PC-3 (cell line): Measurements from ENCODE around the gene KIF6. TPM values are rescaled to one million over a fixed set of nuclear protein-coding genes. Genes with fewer than 3 reads are reported as not detected.

Source experiments
- ATAC-seq: fragments of 200-7000 bp; cut with Tn5 transposase; 2 replicates; pipeline ENCODE4 v1.9.1; 2020; ENCODE audit warnings: mild to moderate bottlenecking, moderate library complexity
- BruUV-seq: library from RNA; stranded (reverse); fragments of 400-500 nt; replicated peaks from 2 replicates; lab custom pipeline; 2021; lab: Mats Ljungman, UMichigan
- CTCF ChIA-PET: fragments of 300-600 bp; sonication (Branson Sonifier 250); formaldehyde crosslinking; loops from one replicate; lab custom pipeline; 2022; ENCODE audit warnings: antibody characterized with exemption; lab: Charles Lee
- POLR2A ChIA-PET: fragments of 300-600 bp; sonication (Branson Sonifier 250); formaldehyde crosslinking; loops from one replicate; lab custom pipeline; 2022; ENCODE audit warnings: antibody characterized with exemption; ENCODE audit not compliant: unreplicated experiment; lab: Charles Lee
- DNase-seq: peaks from one replicate; pipeline ENCODE4 v3.0.0-alpha.2; 2015
- H2AFZ ChIP-seq: fragments of 300-600 bp; sonication (generic); 2 replicates; pipeline ENCODE4 v1.6.0; 2016; ENCODE audit warnings: antibody characterized with exemption, low read length
- H3F3A ChIP-seq: fragments of 300-600 bp; sonication (generic); one replicate; pipeline ENCODE4 v1.6.0; 2017; ENCODE audit warnings: antibody characterized with exemption, low read length, control low read depth, mild to moderate bottlenecking; ENCODE audit not compliant: unreplicated experiment
- H3K27ac ChIP-seq: fragments of 300-600 bp; sonication (generic); 2 replicates; pipeline ENCODE4 v1.5.1; 2016; ENCODE audit warnings: mild to moderate bottlenecking, low read length
- H3K27me3 ChIP-seq: fragments of 300-600 bp; sonication (generic); 2 replicates; pipeline ENCODE4 v1.6.1; 2016; ENCODE audit warnings: low read length, mixed read lengths
- H3K36me3 ChIP-seq: fragments of 300-600 bp; sonication (generic); 2 replicates; pipeline ENCODE4 v1.6.1; 2016; ENCODE audit warnings: low read depth, mixed run types, low read length, mixed read lengths
- H3K4me1 ChIP-seq: fragments of 300-600 bp; sonication (generic); 2 replicates; pipeline ENCODE4 v1.5.1; 2016; ENCODE audit warnings: low read length; ENCODE audit not compliant: insufficient read depth
- H3K4me2 ChIP-seq: fragments of 300-600 bp; sonication (generic); 2 replicates; pipeline ENCODE4 v1.6.0; 2016; ENCODE audit warnings: low read length
- H3K4me3 ChIP-seq: fragments of 300-600 bp; sonication (generic); 2 replicates; pipeline ENCODE4 v1.5.1; 2016; ENCODE audit warnings: mild to moderate bottlenecking, low read length, mixed read lengths
- H3K79me2 ChIP-seq: fragments of 300-600 bp; sonication (generic); 2 replicates; pipeline ENCODE4 v1.6.1; 2017; ENCODE audit warnings: low read length, mixed read lengths
- H3K9ac ChIP-seq: fragments of 300-600 bp; sonication (generic); 2 replicates; pipeline ENCODE4 v1.6.0; 2016; ENCODE audit warnings: mild to moderate bottlenecking, low read length
- H3K9me2 ChIP-seq: fragments of 300-600 bp; sonication (generic); replicated peaks from 2 replicates; pipeline ENCODE4 v1.6.1; 2016; ENCODE audit warnings: mixed run types, low read length, mixed read lengths
- H3K9me3 ChIP-seq: fragments of 300-600 bp; sonication (generic); 2 replicates; pipeline ENCODE4 v1.6.1; 2016; ENCODE audit warnings: low read length, mixed read lengths
- H4K20me1 ChIP-seq: fragments of 300-600 bp; sonication (generic); 2 replicates; pipeline ENCODE4 v1.6.1; 2016; ENCODE audit warnings: low read length, mixed read lengths
- CTCF ChIP-seq: fragments of 300-600 bp; sonication (generic); conservative IDR thresholded peaks from 2 replicates; pipeline ENCODE4 v1.5.1; 2017; ENCODE audit warnings: antibody characterized with exemption, low read depth, mild to moderate bottlenecking, low read length
- EZH2 ChIP-seq: fragments of 300-600 bp; sonication (generic); IDR thresholded peaks from one replicate; pipeline ENCODE4 v1.6.1; 2017; ENCODE audit warnings: antibody characterized with exemption, mild to moderate bottlenecking, low read length; ENCODE audit not compliant: unreplicated experiment
- EZH2phosphoT487 ChIP-seq: fragments of 300-600 bp; sonication (generic); IDR thresholded peaks from 2 replicates; pipeline ENCODE4 v1.6.1; 2018; ENCODE audit warnings: mild to moderate bottlenecking, antibody characterized with exemption, low read length, borderline replicate concordance
- intact Hi-C: fragments of 100-400 bp; cut with micrococcal nuclease; formaldehyde crosslinking; loops from 2 replicates; pipeline ENCODE4 v1.9.0; 2023
- total RNA-seq: library from RNA; depleted of rRNA; stranded (reverse); fragments of >200 nt; gene quantifications from 2 replicates; pipeline ENCODE4 v1.2.3, GENCODE V29; 2014

The KIF6 gene
- total RNA-seq, 1 experiment from 2014 or later, result 0.07 TPM

GRCh38 chr6:39400026-39400425 is 325.2 kb downstream of the KIF6 start:
- TF ChIP-seq CTCF (no peak), EZH2phosphoT487 (no peak), EZH2 (no peak)
- no peaks in the 10 kb centered on the region for H3K36me3 ChIP-seq
- no peak overlapping the region for H3K4me2 ChIP-seq
- H4K20me1 ChIP-seq, result no peaks in the 10 kb centered on the region
- no peaks in the 10 kb centered on the region for H3K9me2 ChIP-seq
- no peak overlapping the region for H3K9ac ChIP-seq
- no peaks in the 10 kb centered on the region for H3K4me1 ChIP-seq
- no peak for DNase-seq
- BruUV-seq, result no TSS peak
- no peak overlapping the region for H2AFZ ChIP-seq
- H3K9me3 ChIP-seq, result no peaks in the 10 kb centered on the region
- ChIA-PET POLR2A (no interaction called here), CTCF (no interaction called here)
- no peaks in the 10 kb centered on the region for H3F3A ChIP-seq
- H3K27me3 ChIP-seq, result peaks cover 22% of the 10 kb centered on the region
- no peaks in the 10 kb centered on the region for H3K79me2 ChIP-seq
- ATAC-seq, result no peak
- no peak overlapping the region for H3K27ac ChIP-seq
- intact Hi-C loops, result no loop called here
- H3K4me3 ChIP-seq, result no peak overlapping the region

DNA sequence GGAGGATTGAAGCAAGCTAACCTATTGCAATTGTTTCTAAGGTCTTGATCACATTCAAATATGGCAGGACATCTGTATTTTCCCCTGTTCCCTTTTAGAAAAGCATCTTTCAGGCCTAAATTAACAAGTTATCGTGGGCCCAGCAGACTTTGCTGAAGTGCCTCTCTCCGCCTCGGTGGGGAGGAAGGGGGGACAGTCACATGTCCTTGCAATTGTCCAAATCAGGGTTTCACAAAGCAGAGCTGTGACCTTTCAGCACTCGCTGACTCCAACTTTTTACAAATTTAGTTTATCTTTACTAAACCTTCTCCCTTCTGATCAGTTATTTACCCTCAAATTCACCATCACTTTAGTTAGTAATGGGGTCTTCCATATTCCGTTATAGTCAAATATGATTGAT is 328.4 kb downstream of the KIF6 start:
- no peaks in the 10 kb centered on the region for H3K79me2 ChIP-seq
- intact Hi-C loops, result no loop called here
- DNase-seq (no peak), ATAC-seq (no peak)
- H4K20me1 ChIP-seq, result no peaks in the 10 kb centered on the region
- H3K9me2 ChIP-seq, result no peaks in the 10 kb centered on the region
- TF ChIP-seq EZH2phosphoT487 (no peak), CTCF (no peak), EZH2 (no peak)
- H3K9me3 ChIP-seq, result no peaks in the 10 kb centered on the region
- no TSS peak for BruUV-seq
- no peak overlapping the region for H3K9ac ChIP-seq
- ChIA-PET POLR2A (no interaction called here), CTCF (no interaction called here)
- no peaks in the 10 kb centered on the region for H3K4me1 ChIP-seq
- H3K27me3 ChIP-seq, result peaks cover 38% of the 10 kb centered on the region
- no peaks in the 10 kb centered on the region for H3F3A ChIP-seq
- H3K36me3 ChIP-seq, result no peaks in the 10 kb centered on the region
- H3K27ac ChIP-seq, result no peak overlapping the region
- H3K4me3 ChIP-seq, result no peak overlapping the region
- H3K4me2 ChIP-seq, result no peak overlapping the region
- H2AFZ ChIP-seq, result no peak overlapping the region

DNA sequence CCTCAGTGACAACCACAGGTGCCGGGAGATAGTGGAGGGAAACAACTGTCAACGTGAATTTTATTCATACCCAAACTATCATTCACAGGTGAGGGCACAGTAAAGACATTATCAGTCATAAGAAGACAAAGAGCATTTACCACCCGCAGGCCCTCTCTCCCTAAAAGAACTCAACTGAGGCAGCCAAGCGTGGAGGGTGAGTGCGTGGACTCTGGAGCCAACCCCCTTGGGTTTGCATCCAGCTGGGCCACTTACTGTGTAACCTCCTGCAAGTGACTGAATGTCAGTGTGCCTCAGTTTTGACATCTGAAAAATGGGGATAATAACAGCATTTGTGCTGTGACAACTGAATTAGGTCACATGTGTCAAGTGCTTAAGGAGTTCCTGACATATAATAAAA is 332.1 kb downstream of the KIF6 start:
- H2AFZ ChIP-seq, result no peak overlapping the region
- no peaks in the 10 kb centered on the region for H3K9me2 ChIP-seq
- ATAC-seq, result no peak
- H3K4me1 ChIP-seq, result no peaks in the 10 kb centered on the region
- no peak overlapping the region for H3K27ac ChIP-seq
- ChIA-PET POLR2A (no interaction called here), CTCF (no interaction called here)
- intact Hi-C loops, result no loop called here
- BruUV-seq, result no TSS peak
- H3F3A ChIP-seq, result no peaks in the 10 kb centered on the region
- no peak for TF ChIP-seq EZH2phosphoT487
- TF ChIP-seq EZH2, result no peak
- TF ChIP-seq CTCF, result no peak
- H3K9me3 ChIP-seq, result no peaks in the 10 kb centered on the region
- H3K27me3 ChIP-seq, result peaks cover 54% of the 10 kb centered on the region
- no peaks in the 10 kb centered on the region for H3K36me3 ChIP-seq
- no peak overlapping the region for H3K4me3 ChIP-seq
- DNase-seq, result no peak
- H3K79me2 ChIP-seq, result no peaks in the 10 kb centered on the region
- no peak overlapping the region for H3K4me2 ChIP-seq
- no peak overlapping the region for H3K9ac ChIP-seq
- no peaks in the 10 kb centered on the region for H4K20me1 ChIP-seq
